Neuron (in vitro differentiated cells): ENCODE results near the gene ZBTB43.
"Not testable (repeated sequence)": the region's sequence is repeated elsewhere in the genome, so short reads cannot be mapped to it uniquely, and the experiment has no call there.

Source experiments
- H2AFZ ChIP-seq: one replicate; pipeline ENCODE4 v1.6.1; 2013; ENCODE audit warnings: low read depth, mild to moderate bottlenecking, inconsistent platforms, low read length, moderate library complexity
- H3K27me3 ChIP-seq: one replicate; pipeline ENCODE4 v1.6.1; 2013; ENCODE audit warnings: low read length; ENCODE audit not compliant: insufficient read depth
- H3K36me3 ChIP-seq: one replicate; pipeline ENCODE4 v1.6.1; 2013; ENCODE audit warnings: low read length; ENCODE audit not compliant: insufficient read depth
- H3K4me1 ChIP-seq: one replicate; pipeline ENCODE4 v1.6.1; 2013; ENCODE audit warnings: low read length; ENCODE audit not compliant: insufficient read depth
- H3K4me3 ChIP-seq: 2 replicates; pipeline ENCODE4 v1.5.1; 2013; ENCODE audit warnings: mild to moderate bottlenecking, low read length, moderate library complexity
- H3K9me3 ChIP-seq: one replicate; pipeline ENCODE4 v1.6.1; 2013; ENCODE audit warnings: low read length

The ZBTB43 gene

DNA sequence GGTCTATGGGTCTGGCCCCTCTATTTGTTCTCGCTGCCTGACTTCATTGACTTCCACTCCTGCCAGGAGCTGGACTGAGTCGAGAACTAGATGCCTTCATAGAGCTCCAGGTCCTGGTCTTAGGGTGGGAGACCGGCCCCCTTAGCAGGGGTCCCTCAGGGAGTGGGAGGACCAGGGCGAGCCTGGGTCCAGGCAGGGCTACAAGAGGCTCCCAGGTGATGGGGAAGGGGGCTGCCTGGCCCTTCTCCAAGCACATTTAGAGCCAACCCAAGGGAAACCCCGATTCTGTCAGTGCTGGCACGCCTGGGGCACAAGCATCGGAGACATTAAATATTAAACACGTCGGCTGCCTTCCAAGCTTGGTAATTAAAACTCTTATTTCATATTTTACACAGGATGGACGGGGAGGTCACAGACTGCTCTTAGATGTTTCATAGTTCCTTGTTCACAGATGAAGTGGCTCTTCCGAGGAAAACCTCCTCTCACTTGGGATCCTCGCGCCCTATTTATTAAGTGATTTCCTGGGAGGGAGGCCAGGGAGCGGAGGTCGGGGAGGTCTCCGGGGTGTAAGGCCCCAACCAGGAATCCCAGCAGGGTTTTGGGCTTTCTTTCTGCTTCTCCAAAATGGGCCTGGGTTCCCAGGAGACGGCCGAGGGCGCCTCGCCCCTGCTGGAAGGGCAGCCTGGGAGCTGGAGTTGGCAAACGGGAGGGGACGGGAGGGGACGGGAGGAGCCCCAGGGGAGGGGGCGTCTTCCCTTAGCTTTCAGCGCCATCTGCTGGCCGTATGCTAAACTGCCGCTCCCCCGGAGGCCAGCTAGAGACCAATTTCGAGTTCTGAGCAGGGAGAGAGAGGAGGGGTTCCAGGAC lies 23.4 kb upstream of the ZBTB43 start:
- Histone ChIP-seq H3K36me3 (no peaks in the 10 kb centered on the region), H3K4me3 (no peak overlapping the region)

DNA sequence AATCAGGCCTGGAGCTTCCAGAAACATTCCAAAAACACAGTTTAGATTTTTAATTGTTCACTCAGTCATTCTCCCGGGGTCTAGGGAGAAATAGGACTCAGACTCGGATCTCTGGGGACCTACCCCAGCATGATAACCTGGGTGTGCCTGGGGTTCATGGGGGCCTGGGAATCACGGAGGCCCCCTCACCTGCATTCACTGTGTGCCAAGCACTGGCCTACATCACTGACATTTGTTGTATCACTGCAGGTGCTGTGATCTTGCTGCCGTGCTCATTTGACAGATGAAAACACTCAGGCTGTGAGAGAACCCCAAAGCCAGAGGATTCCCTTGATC lies 22.8 kb upstream of the ZBTB43 start:
- peaks cover 22% of the 10 kb centered on the region for H3K27me3 ChIP-seq
- no peaks in the 10 kb centered on the region for H3K36me3 ChIP-seq
- H2AFZ ChIP-seq: no peak overlapping the region
- no peaks in the 10 kb centered on the region for H3K4me1 ChIP-seq
- no peak overlapping the region for H3K4me3 ChIP-seq
- no peaks in the 10 kb centered on the region for H3K9me3 ChIP-seq

More for the DNA sequence above, 23.4 kb upstream of the ZBTB43 start:
- no peaks in the 10 kb centered on the region for H3K9me3 ChIP-seq
- peaks cover 19% of the 10 kb centered on the region for H3K27me3 ChIP-seq
- H2AFZ ChIP-seq: no peak overlapping the region
- H3K4me1 ChIP-seq: no peaks in the 10 kb centered on the region

- H3K9me3 ChIP-seq: no peaks in the 10 kb centered on the region
These were observed 20.9 kb upstream of the ZBTB43 start for GRCh38 chr9:126783949-126784348.

GRCh38 chr9:126784401-126784800 lies 20.4 kb upstream of the ZBTB43 start:
- Histone ChIP-seq H3K36me3 (no peaks in the 10 kb centered on the region), H3K4me1 (no peaks in the 10 kb centered on the region), H3K27me3 (peaks cover 32% of the 10 kb centered on the region), H3K4me3 (no peak overlapping the region), H2AFZ (no peak overlapping the region), H3K9me3 (no peaks in the 10 kb centered on the region)

More at GRCh38 chr9:126783949-126784348, 20.9 kb upstream of the ZBTB43 start:
- H2AFZ ChIP-seq: no peak overlapping the region
- no peaks in the 10 kb centered on the region for H3K36me3 ChIP-seq
- H3K4me3 ChIP-seq: no peak overlapping the region
- H3K27me3 ChIP-seq: peaks cover 32% of the 10 kb centered on the region
- no peaks in the 10 kb centered on the region for H3K4me1 ChIP-seq

- H3K4me3 ChIP-seq, H3K4me1 ChIP-seq, H3K9me3 ChIP-seq, H2AFZ ChIP-seq, H3K36me3 ChIP-seq: not testable (repeated sequence)
- peaks cover 30% of the 10 kb centered on the region for H3K27me3 ChIP-seq
These were observed 20.0 kb upstream of the ZBTB43 start for GRCh38 chr9:126784841-126785240.

DNA sequence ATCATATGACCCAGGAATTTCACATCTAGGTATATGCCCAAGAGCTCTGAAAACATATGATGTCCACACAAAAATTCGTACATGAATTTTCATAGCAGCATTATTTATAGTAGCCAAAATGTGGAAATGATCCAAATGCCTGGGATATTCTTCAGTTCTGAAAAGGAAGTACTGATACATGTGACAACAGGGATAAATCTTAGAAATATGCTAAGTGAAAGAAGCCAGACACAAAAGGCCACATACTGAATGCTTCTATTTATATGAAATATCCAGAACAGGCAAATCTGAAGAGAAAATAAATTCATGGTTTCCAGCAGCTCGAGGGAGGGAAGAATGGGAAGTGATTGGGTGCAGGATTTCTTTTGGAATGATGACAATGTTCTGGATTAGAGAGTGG lies 16.8 kb upstream of the ZBTB43 start:
- peaks cover 32% of the 10 kb centered on the region for H3K27me3 ChIP-seq
- no peaks in the 10 kb centered on the region for H3K36me3 ChIP-seq
- no peak overlapping the region for H3K4me3 ChIP-seq
- no peak overlapping the region for H2AFZ ChIP-seq
- H3K9me3 ChIP-seq: no peaks in the 10 kb centered on the region
- no peaks in the 10 kb centered on the region for H3K4me1 ChIP-seq

DNA sequence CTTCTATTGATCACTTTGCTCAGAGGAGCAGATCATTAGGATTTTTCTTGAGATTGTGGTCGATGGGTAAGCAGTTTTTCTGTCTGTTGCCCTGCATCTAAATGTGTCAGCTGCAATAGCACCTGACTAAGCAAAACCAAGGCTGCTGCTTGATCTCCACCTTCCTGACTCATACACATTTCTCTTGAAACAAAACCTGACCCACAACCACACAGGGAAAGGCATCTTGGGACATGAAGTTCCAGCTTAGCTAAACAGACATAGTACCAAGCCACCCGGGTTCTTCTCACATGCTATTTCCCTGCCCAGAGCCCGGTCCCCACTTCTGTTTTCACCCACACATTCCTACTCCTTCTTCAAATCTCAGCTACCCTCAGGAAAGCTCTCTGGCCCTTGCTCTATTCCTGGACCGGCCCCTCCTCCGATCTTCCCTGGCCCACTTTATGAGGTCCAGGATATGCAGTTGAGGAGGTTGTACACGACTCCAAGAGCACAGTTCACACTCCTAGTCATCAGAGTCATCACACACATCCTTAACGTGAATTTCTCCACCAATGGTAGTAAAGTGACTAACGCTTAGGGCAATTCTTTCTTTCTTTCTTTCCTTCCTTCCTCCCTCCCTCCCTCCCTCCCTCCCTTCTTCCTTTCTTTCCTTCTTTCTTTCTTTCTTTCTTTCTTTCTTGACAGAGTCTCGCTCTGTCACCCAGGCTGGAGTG lies 16.0 kb upstream of the ZBTB43 start:
- H3K27me3 ChIP-seq: peaks cover 34% of the 10 kb centered on the region
- H3K4me1 ChIP-seq: no peaks in the 10 kb centered on the region
- H3K36me3 ChIP-seq: no peaks in the 10 kb centered on the region
- no peak overlapping the region for H2AFZ ChIP-seq
- H3K9me3 ChIP-seq: no peaks in the 10 kb centered on the region
- no peak overlapping the region for H3K4me3 ChIP-seq

DNA sequence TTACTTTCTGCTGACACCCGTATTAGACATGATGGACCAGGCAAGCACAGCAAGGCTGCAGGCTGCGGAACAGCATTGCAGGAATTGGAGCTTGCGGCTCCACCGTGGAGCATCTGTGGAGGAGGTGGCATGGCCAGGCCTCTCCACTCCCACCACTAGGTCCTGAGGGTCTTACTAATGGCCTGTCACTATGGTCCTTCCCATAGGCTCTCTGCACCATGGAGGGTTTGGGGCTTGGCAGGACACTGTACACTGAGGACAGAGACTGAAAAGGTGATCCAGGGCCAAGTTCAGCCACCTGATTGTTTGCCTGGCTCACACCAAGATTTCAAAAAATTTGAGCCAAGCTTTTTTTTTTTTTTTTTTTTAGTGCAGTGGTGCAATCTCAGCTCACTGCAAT lies 14.3 kb upstream of the ZBTB43 start:
- Histone ChIP-seq H3K4me1 (no peaks in the 10 kb centered on the region), H3K27me3 (peaks cover 27% of the 10 kb centered on the region), H3K4me3 (no peak overlapping the region)

GRCh38 chr9:126791406-126792230 lies 13.2 kb upstream of the ZBTB43 start:
- Histone ChIP-seq H2AFZ (no peak overlapping the region), H3K27me3 (peaks cover 23% of the 10 kb centered on the region), H3K9me3 (no peaks in the 10 kb centered on the region), H3K36me3 (no peaks in the 10 kb centered on the region), H3K4me1 (no peaks in the 10 kb centered on the region), H3K4me3 (no peak overlapping the region)

More for the DNA sequence above, 14.3 kb upstream of the ZBTB43 start:
- Histone ChIP-seq H2AFZ (no peak overlapping the region), H3K36me3 (no peaks in the 10 kb centered on the region), H3K9me3 (no peaks in the 10 kb centered on the region)

GRCh38 chr9:126793686-126794417 lies 11.0 kb upstream of the ZBTB43 start:
- Histone ChIP-seq H3K4me3 (no peak overlapping the region), H2AFZ (no peak overlapping the region), H3K36me3 (no peaks in the 10 kb centered on the region), H3K4me1 (no peaks in the 10 kb centered on the region), H3K27me3 (peaks cover 12% of the 10 kb centered on the region), H3K9me3 (no peaks in the 10 kb centered on the region)

- no peak overlapping the region for H3K4me3 ChIP-seq
- no peaks in the 10 kb centered on the region for H3K36me3 ChIP-seq
- H3K27me3 ChIP-seq: peaks cover 12% of the 10 kb centered on the region
- H3K9me3 ChIP-seq: no peaks in the 10 kb centered on the region
- no peaks in the 10 kb centered on the region for H3K4me1 ChIP-seq
- H2AFZ ChIP-seq: no peak overlapping the region
These were observed 10.4 kb upstream of the ZBTB43 start for GRCh38 chr9:126794441-126794840.

DNA sequence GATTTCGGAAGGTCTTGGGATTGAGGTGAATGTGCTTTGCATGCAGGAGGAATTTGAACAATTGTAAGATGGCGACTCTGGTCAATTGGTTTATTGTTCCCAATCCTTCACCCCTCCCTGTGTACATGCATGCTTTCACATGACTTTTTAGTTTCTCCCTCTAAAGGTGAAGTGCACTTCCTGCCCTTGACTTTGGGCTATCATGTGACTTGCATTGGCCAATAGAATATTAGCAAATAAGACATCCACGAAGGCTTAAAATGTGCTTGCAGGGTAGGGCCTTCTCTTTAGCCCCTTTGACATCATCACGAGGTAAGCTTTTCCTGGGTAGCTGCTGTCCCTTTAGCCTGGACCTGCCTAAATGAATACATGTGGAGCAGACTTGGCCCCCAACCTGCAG lies 8.1 kb upstream of the ZBTB43 start:
- H3K36me3 ChIP-seq: no peaks in the 10 kb centered on the region
- no peaks in the 10 kb centered on the region for H3K9me3 ChIP-seq
- H2AFZ ChIP-seq: no peak overlapping the region
- H3K27me3 ChIP-seq: peaks cover 4% of the 10 kb centered on the region
- no peaks in the 10 kb centered on the region for H3K4me1 ChIP-seq
- H3K4me3 ChIP-seq: no peak overlapping the region
